ELR (cell line): ENCODE results near the gene NRAS.
"Not testable (repeated sequence)": the region's sequence is repeated elsewhere in the genome, so short reads cannot be mapped to it uniquely, and the experiment has no call there.

Source experiments
- DNase-seq: peaks from one replicate; pipeline ENCODE4 v3.0.0-alpha.2; 2015; ENCODE audit warnings: low read depth

The NRAS gene

GRCh38 chr1:114716304-114717170, at the start of gene NRAS:
Gene NRAS, minus strand, starts transcription at chr1:114716771. Its CDS starts 611 bp downstream, at chr1:114716160.
- peak; percentile 94 for DNase-seq

- DNase-seq: peak; percentile 24
These were observed 48.1 kb upstream of the NRAS start for GRCh38 chr1:114764689-114765088.

- DNase-seq: peak; percentile 29
These were observed 41.8 kb upstream of the NRAS start for GRCh38 chr1:114758256-114758832.

- DNase-seq: peak; percentile 99
These were observed 41.1 kb upstream of the NRAS start, which contains the start of gene CSDE1 for GRCh38 chr1:114757455-114758255. Gene CSDE1, minus strand, starts transcription at chr1:114757984. Its CDS starts 18,094 bp downstream, at chr1:114739890.

GRCh38 chr1:114756949-114757454, 40.4 kb upstream of the NRAS start:
- DNase-seq: peak; percentile 74

- peak; percentile 33 for DNase-seq
These were observed 39.7 kb upstream of the NRAS start for GRCh38 chr1:114756009-114756892.

- peak; percentile 10 for DNase-seq
These were observed 38.7 kb upstream of the NRAS start for GRCh38 chr1:114755006-114755931.

GRCh38 chr1:114753702-114754101, 37.1 kb upstream of the NRAS start:
- DNase-seq: not testable (repeated sequence)

- DNase-seq: no peak
These were observed 36.6 kb upstream of the NRAS start for GRCh38 chr1:114753143-114753542.

- DNase-seq: no peak
These were observed 34.2 kb upstream of the NRAS start for GRCh38 chr1:114750780-114751179.

- DNase-seq: no peak
These were observed 33.3 kb upstream of the NRAS start for GRCh38 chr1:114749835-114750234.

GRCh38 chr1:114746450-114747121, 30.0 kb upstream of the NRAS start:
- DNase-seq: no peak

- peak; percentile 35 for DNase-seq
These were observed 28.7 kb upstream of the NRAS start for GRCh38 chr1:114745291-114745690.

- DNase-seq: no peak
These were observed 25.6 kb upstream of the NRAS start for GRCh38 chr1:114741963-114742746.

- no peak for DNase-seq
These were observed 23.8 kb upstream of the NRAS start for GRCh38 chr1:114740331-114740730.

GRCh38 chr1:114737314-114737849, 20.8 kb upstream of the NRAS start:
- no peak for DNase-seq

GRCh38 chr1:114735479-114735878, 18.9 kb upstream of the NRAS start:
- DNase-seq: no peak

GRCh38 chr1:114729782-114730181, 13.2 kb upstream of the NRAS start:
- DNase-seq: no peak
